Prostate gland (tissue), 2 donors: Measurements from ENCODE around the gene MIOX. TPM values are rescaled to one million over a fixed set of nuclear protein-coding genes. Genes with fewer than 3 reads are reported as not detected.

Experiments used
- DNase-seq: peaks from one replicate; pipeline ENCODE4 v3.0.0-alpha.2; 2019; ENCODE audit warnings: low spot score
- H3K27ac ChIP-seq, 2 donors: fragments of 200-600 bp; sonication (generic); 2 replicates each; pipeline ENCODE4 v1.5.1; 2017 to 2019
- H3K27me3 ChIP-seq: fragments of 200-600 bp; sonication (generic); replicated peaks from 2 replicates; pipeline ENCODE4 v1.5.1; 2019; ENCODE audit not compliant: insufficient read depth
- H3K36me3 ChIP-seq, 2 donors: fragments of 200-600 bp; sonication (generic); 1 replicate in 1 of 2; 2 replicates in 1 of 2; pipeline versions ENCODE4 v1.5.1 to v1.8.1; 2017 to 2019
- H3K4me1 ChIP-seq: fragments of 200-600 bp; sonication (generic); replicated peaks from 2 replicates; pipeline ENCODE4 v1.5.1; 2019
- H3K4me3 ChIP-seq, 2 donors: fragments of 200-600 bp; sonication (generic); 2 replicates each; pipeline ENCODE4 v1.5.1; 2017 to 2019
- H3K9me3 ChIP-seq: fragments of 200-600 bp; sonication (generic); 2 replicates; pipeline ENCODE4 v1.5.1; 2017
- CTCF ChIP-seq, 4 experiments: fragments of 200-600 bp in 2 of 4; fragments of 450-650 bp in 2 of 4; sonication (generic) in 2 of 4; IDR thresholded peaks; 1 replicate in 3 of 4; 2 replicates in 1 of 4; pipeline ENCODE4 v1.5.1; 2016 to 2019; ENCODE audit warnings: antibody characterized with exemption in 4 of 4, mild to moderate bottlenecking in 2 of 4, moderate library complexity in 2 of 4
- POLR2A ChIP-seq: fragments of 450-650 bp; IDR thresholded peaks from one replicate; pipeline ENCODE4 v1.6.1; 2016; ENCODE audit warnings: antibody characterized with exemption, mild to moderate bottlenecking
- POLR2AphosphoS5 ChIP-seq: sonication (generic); formaldehyde crosslinking; IDR thresholded peaks from one replicate; pipeline ENCODE4 v1.6.1; 2017; ENCODE audit warnings: antibody characterized with exemption
- WGBS: methylation state at CpG from one replicate; pipeline ENCODE4 v1.1.5; 2018; 5-methylcytosine and 5-hydroxymethylcytosine counted together
- intact Hi-C: fragments of 100-400 bp; cut with DNase I; formaldehyde crosslinking; loops from one replicate; pipeline ENCODE4 v1.14.2; 2022
- total RNA-seq, 2 donors: library from RNA; depleted of rRNA; stranded (reverse); fragments of >200 nt; gene quantifications; one replicate each; pipeline ENCODE4 v1.1.0, GENCODE V29; 2016

The MIOX gene
- total RNA-seq, 2 donors from 2014 or later = not detected

- peaks cover 5% of the 10 kb centered on the region for H3K4me1 ChIP-seq
- no peaks in the 10 kb centered on the region for H3K27me3 ChIP-seq
- no peaks in the 10 kb centered on the region for H3K9me3 ChIP-seq
- 93% methylated on average over 15 of the region's 15 CpGs for WGBS
- intact Hi-C loops = no loop called here
- DNase-seq = no peak
- H3K36me3 ChIP-seq = no peaks in the 10 kb centered on the region
- TF ChIP-seq CTCF (IDR thresholded peaks at IDR 0.05) (no peak), POLR2AphosphoS5 (no peak), POLR2A (no peak)
- H3K27ac ChIP-seq = no peak overlapping the region
- H3K4me3 ChIP-seq = no peak overlapping the region
These were observed 26.5 kb downstream of the MIOX start for GRCh38 chr22:50513175-50513574.

- Histone ChIP-seq H3K27ac (no peak overlapping the region), H3K36me3 (peaks cover 0 to 3% of the 10 kb centered on the region in 2 donors), H3K9me3 (no peaks in the 10 kb centered on the region), H3K27me3 (no peaks in the 10 kb centered on the region), H3K4me3 (no peak overlapping the region), H3K4me1 (no peaks in the 10 kb centered on the region)
- 69% methylated on average over 8 of the region's 8 CpGs for WGBS
- intact Hi-C loops = no loop called here
- TF ChIP-seq POLR2A = no peak
- no peak for TF ChIP-seq CTCF (IDR thresholded peaks at IDR 0.05)
- TF ChIP-seq POLR2AphosphoS5 = no peak
- no peak for DNase-seq
These were observed 29.4 kb downstream of the MIOX start for GRCh38 chr22:50516068-50516467.

- peaks cover 0 to 3% of the 10 kb centered on the region in 2 donors for H3K36me3 ChIP-seq
- WGBS = 76% methylated on average over 16 of the region's 16 CpGs
- H3K4me1 ChIP-seq = no peaks in the 10 kb centered on the region
- intact Hi-C loops = no loop called here
- H3K4me3 ChIP-seq = no peak overlapping the region
- H3K27ac ChIP-seq = no peak overlapping the region
- H3K27me3 ChIP-seq = no peaks in the 10 kb centered on the region
- no peak for DNase-seq
- no peaks in the 10 kb centered on the region for H3K9me3 ChIP-seq
- TF ChIP-seq POLR2A (no peak), CTCF (IDR thresholded peaks at IDR 0.05) (no peak), POLR2AphosphoS5 (no peak)
These were observed 30.2 kb downstream of the MIOX start for GRCh38 chr22:50516891-50517290.

GRCh38 chr22:50517495-50518260 is 31.0 kb downstream of the MIOX start:
- Histone ChIP-seq H3K27ac (no peak overlapping the region), H3K27me3 (no peaks in the 10 kb centered on the region), H3K9me3 (no peaks in the 10 kb centered on the region), H3K4me1 (no peaks in the 10 kb centered on the region), H3K4me3 (no peak overlapping the region), H3K36me3 (peaks cover 0 to 3% of the 10 kb centered on the region in 2 donors)
- intact Hi-C loops = no loop called here
- WGBS = 84% methylated on average over 17 of the region's 20 CpGs
- TF ChIP-seq CTCF (IDR thresholded peaks at IDR 0.05) (no peak), POLR2AphosphoS5 (no peak), POLR2A (no peak)
- no peak for DNase-seq

- H3K27me3 ChIP-seq = no peaks in the 10 kb centered on the region
- no peaks in the 10 kb centered on the region for H3K4me1 ChIP-seq
- intact Hi-C loops = no loop called here
- H3K27ac ChIP-seq = no peak overlapping the region
- H3K4me3 ChIP-seq = no peak overlapping the region
- TF ChIP-seq POLR2AphosphoS5 (no peak), POLR2A (no peak), CTCF (IDR thresholded peaks at IDR 0.05) (no peak)
- H3K36me3 ChIP-seq = peaks cover 0 to 8% of the 10 kb centered on the region in 2 donors
- WGBS = 88% methylated on average over 7 of the region's 7 CpGs
- no peaks in the 10 kb centered on the region for H3K9me3 ChIP-seq
- no peak for DNase-seq
These were observed 31.9 kb downstream of the MIOX start for GRCh38 chr22:50518606-50519005.
